Testis (tissue), 3 donors: ENCODE results near the gene HDAC7. TPM values are rescaled to one million over a fixed set of nuclear protein-coding genes. Genes with fewer than 3 reads are reported as not detected.

ENCODE experiments used
- DNase-seq: peaks from one replicate; pipeline ENCODE4 v3.0.0-alpha.2; 2019
- H3K27ac ChIP-seq, 2 donors: fragments of 200-600 bp; sonication (generic); one replicate each; pipeline ENCODE4 v1.5.1; 2019
- H3K27me3 ChIP-seq: fragments of 200-600 bp; sonication (generic); one replicate; pipeline ENCODE4 v1.5.1; 2019
- H3K36me3 ChIP-seq: fragments of 200-600 bp; sonication (generic); one replicate; pipeline ENCODE4 v1.5.1; 2017; ENCODE audit warnings: low read depth; ENCODE audit errors: missing control alignments
- H3K4me1 ChIP-seq: fragments of 200-600 bp; sonication (generic); one replicate; pipeline ENCODE4 v1.5.1; 2019
- H3K4me3 ChIP-seq, 2 donors: fragments of 200-600 bp; sonication (generic); one replicate each; pipeline ENCODE4 v1.5.1; 2017 to 2019
- H3K9me3 ChIP-seq: fragments of 200-600 bp; sonication (generic); one replicate; pipeline ENCODE4 v1.5.1; 2017
- POLR2A ChIP-seq: fragments of 450-650 bp; IDR thresholded peaks from one replicate; pipeline ENCODE4 v1.6.1; 2017; ENCODE audit warnings: antibody characterized with exemption, mild to moderate bottlenecking, moderate library complexity
- WGBS, 2 donors: methylation state at CpG; one replicate each; pipeline ENCODE4 v1.1.5; 2018; 5-methylcytosine and 5-hydroxymethylcytosine counted together
- intact Hi-C: fragments of 100-400 bp; cut with DNase I; formaldehyde crosslinking; loops from one replicate; pipeline ENCODE4 v1.15.1; 2023; ENCODE audit warnings: low total_unique reads
- polyA plus RNA-seq: library from polyadenylated mRNA; stranded (reverse); fragments of 350-450 nt; fragmentation: Illumina TruSeq; extraction: RNeasy Lipid Tissue Mini Kit (QIAGEN cat#74804); gene quantifications from one replicate; pipeline ENCODE4 v1.2.3, GENCODE V29; 2014; ENCODE audit warnings: low read depth, low replicate concordance; ENCODE audit not compliant: insufficient read depth
- total RNA-seq, 2 donors: library from RNA; depleted of rRNA; stranded (reverse); fragments of >200 nt; gene quantifications; one replicate each; pipeline ENCODE4 v1.2.3, GENCODE V29; 2016
- TF ChIP-seq, protein P1 (sequence below), 3 experiments: fragments of 450-650 bp in 2 of 3; fragments of 200-600 bp in 1 of 3; sonication (generic) in 1 of 3; IDR thresholded peaks; one replicate each; pipeline ENCODE4 v1.5.1; 2016 to 2019; ENCODE audit warnings: antibody characterized with exemption in 3 of 3, mild to moderate bottlenecking in 2 of 3, moderate library complexity in 1 of 3

The HDAC7 gene
- total and polyA plus RNA-seq, 3 donors from 2014 or later: 28.2 to 70.0 (median 39.9) TPM

DNA sequence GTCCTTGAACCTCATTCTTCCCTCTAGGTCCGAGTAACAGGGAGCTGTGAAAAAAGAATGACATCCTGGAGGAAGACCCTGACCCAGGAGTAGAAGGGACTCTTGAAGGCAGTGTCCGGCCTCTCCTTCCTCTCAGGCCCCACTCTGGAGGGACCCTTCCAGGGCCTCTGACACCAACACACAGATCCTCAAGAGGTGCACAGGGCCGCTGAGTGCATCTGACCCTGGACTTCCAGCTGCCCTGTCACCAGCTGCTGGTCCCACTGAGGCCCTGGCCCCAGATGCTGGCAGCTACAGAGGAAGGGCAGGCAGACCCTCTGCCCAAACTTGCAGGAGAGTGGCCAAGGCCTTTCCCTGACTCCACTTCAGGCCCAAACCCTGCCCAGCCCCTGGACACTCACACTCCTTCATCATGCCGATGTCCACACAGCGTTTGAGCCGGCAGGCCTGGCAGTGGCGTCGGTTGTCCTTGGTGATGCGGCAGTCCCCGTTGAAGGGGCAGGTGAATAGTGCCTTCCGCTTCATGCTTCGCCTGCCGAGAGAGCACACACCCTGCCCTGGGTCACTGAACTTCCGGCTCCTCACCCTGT, 45.0 kb upstream of the HDAC7 start:
- H3K9me3 ChIP-seq: no peaks in the 10 kb centered on the region
- intact Hi-C loops: no loop called here
- no peak overlapping the region for H3K4me3 ChIP-seq
- no peaks in the 10 kb centered on the region for H3K4me1 ChIP-seq
- DNase-seq: no peak
- TF ChIP-seq, protein P1, sequence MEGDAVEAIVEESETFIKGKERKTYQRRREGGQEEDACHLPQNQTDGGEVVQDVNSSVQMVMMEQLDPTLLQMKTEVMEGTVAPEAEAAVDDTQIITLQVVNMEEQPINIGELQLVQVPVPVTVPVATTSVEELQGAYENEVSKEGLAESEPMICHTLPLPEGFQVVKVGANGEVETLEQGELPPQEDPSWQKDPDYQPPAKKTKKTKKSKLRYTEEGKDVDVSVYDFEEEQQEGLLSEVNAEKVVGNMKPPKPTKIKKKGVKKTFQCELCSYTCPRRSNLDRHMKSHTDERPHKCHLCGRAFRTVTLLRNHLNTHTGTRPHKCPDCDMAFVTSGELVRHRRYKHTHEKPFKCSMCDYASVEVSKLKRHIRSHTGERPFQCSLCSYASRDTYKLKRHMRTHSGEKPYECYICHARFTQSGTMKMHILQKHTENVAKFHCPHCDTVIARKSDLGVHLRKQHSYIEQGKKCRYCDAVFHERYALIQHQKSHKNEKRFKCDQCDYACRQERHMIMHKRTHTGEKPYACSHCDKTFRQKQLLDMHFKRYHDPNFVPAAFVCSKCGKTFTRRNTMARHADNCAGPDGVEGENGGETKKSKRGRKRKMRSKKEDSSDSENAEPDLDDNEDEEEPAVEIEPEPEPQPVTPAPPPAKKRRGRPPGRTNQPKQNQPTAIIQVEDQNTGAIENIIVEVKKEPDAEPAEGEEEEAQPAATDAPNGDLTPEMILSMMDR (IDR thresholded peaks at IDR 0.05): no peak
- TF ChIP-seq POLR2A: no peak
- no peaks in the 10 kb centered on the region for H3K36me3 ChIP-seq
- H3K27me3 ChIP-seq: no peaks in the 10 kb centered on the region
- WGBS, 2 donors: 95 to 96% methylated on average over 13 to 14 of the region's 14 CpGs
- no peak overlapping the region for H3K27ac ChIP-seq

DNA sequence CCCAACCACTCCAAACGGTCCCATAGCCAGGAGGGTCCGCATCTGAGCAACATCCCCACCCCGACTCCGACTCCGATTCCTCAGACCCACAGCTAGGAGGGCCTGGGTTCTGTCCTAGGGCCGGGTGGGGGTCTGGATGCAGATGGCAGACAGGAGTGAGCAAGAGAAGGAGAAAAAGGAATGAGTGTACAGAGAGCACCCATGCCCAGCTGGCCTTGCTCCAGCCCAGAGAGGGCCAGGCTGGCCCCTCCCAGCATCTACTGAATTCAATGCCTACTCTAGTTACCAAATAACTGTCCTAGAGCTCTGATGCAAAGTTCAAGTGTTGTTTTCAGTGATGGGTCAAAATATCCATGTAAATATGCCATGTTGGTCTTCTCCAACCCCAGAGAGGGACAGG, 44.3 kb upstream of the HDAC7 start:
- Histone ChIP-seq H3K27ac (no peak overlapping the region), H3K36me3 (no peaks in the 10 kb centered on the region), H3K4me3 (no peak overlapping the region), H3K9me3 (no peaks in the 10 kb centered on the region), H3K27me3 (no peaks in the 10 kb centered on the region), H3K4me1 (no peaks in the 10 kb centered on the region)
- no peak for DNase-seq
- TF ChIP-seq, protein P1 (IDR thresholded peaks at IDR 0.05): no peak
- TF ChIP-seq POLR2A: no peak
- intact Hi-C loops: no loop called here
- WGBS, 2 donors: 86 to 89% methylated on average over 6 of the region's 6 CpGs

DNA sequence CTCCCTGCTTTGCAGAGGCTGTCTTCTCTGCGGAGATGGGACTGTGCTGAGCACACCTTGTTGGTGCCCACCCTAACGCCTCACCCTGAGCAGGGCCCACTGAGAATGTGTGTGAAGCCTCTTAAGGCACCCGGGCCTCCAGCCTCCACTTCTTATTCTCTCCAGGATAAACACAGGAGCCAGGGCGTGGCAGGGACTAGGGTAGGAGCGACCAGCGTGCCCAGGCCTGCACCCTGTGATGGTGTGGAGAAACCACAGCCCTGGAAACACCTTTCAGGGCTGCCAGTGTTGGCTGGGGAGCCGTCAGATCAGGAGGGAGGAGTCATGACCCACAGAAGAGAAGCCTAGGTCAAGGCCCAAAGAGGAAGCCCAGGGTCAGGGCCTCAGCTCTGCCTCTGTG, 43.8 kb upstream of the HDAC7 start:
- intact Hi-C loops: no loop called here

DNA sequence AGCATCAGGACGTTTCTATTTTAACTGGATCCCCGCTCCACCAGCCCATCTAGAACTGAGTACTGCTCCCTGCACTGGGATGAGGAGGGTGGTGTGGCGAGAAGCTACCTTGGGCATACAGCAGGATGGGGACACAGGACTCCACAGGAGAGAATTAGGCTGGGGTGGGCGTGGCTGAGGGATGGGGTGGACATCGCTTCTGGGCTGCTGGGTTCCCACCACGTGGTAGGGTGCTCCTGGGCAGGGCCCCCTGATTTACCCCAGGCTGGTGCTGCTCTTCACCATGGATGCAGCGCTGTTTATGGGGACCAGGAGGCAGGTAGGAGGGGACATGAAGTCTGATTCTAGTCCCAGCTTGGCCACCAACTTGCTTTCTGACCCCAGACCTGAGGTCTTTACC, 43.2 kb upstream of the HDAC7 start:
- H3K36me3 ChIP-seq: no peaks in the 10 kb centered on the region
- no peaks in the 10 kb centered on the region for H3K9me3 ChIP-seq
- H3K4me3 ChIP-seq: no peak overlapping the region
- TF ChIP-seq POLR2A: no peak
- TF ChIP-seq, protein P1 (IDR thresholded peaks at IDR 0.05): no peak
- intact Hi-C loops: no loop called here
- H3K4me1 ChIP-seq: no peaks in the 10 kb centered on the region
- no peak overlapping the region for H3K27ac ChIP-seq
- H3K27me3 ChIP-seq: no peaks in the 10 kb centered on the region
- DNase-seq: no peak
- 94 to 95% methylated on average over 4 to 7 of the region's 7 CpGs for WGBS, 2 donors

More for the DNA sequence above, 43.8 kb upstream of the HDAC7 start:
- no peak for DNase-seq
- no peak for TF ChIP-seq POLR2A
- TF ChIP-seq, protein P1 (IDR thresholded peaks at IDR 0.05): no peak
- H3K36me3 ChIP-seq: no peaks in the 10 kb centered on the region
- no peaks in the 10 kb centered on the region for H3K9me3 ChIP-seq
- 85 to 87% methylated on average over 5 to 7 of the region's 7 CpGs for WGBS, 2 donors
- no peak overlapping the region for H3K27ac ChIP-seq
- H3K4me3 ChIP-seq: no peak overlapping the region
- H3K4me1 ChIP-seq: no peaks in the 10 kb centered on the region
- no peaks in the 10 kb centered on the region for H3K27me3 ChIP-seq

DNA sequence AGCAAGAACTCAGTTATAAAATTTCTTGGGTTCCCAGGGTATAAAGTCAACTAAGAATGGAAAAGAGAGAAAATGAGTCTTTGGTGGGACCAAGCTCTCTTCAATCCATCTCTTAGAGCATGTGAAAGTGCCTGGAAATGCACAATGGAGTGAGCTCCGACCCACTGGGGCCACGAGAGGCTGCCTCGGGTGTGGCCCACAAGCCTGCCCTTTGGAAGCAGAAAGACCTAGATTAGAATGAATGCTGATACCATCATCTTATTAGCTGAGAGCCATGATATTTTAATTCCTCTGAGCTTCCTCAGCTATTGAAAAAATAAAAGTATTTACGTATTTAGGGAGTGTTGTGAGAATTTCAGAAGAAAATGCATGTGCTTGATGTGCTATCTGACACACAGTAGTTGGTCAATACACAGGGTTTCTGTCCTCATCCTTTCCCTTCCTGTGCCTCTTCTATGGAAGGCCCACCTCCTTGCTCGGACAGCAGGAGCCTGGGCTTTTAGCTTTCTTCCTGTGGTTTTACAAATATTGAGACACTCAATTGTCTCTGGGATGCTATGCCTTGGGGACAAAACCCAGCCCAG, 42.6 kb upstream of the HDAC7 start:
- H3K27me3 ChIP-seq: no peaks in the 10 kb centered on the region
- no peak overlapping the region for H3K4me3 ChIP-seq
- no peak for DNase-seq
- no peak for TF ChIP-seq POLR2A
- TF ChIP-seq, protein P1 (IDR thresholded peaks at IDR 0.05): no peak
- no peaks in the 10 kb centered on the region for H3K4me1 ChIP-seq
- H3K9me3 ChIP-seq: no peaks in the 10 kb centered on the region
- intact Hi-C loops: no loop called here
- H3K36me3 ChIP-seq: no peaks in the 10 kb centered on the region
- no peak overlapping the region for H3K27ac ChIP-seq
- 72 to 76% methylated on average over 5 of the region's 5 CpGs for WGBS, 2 donors
